ENCODE data around the gene BICDL1. TPM values are rescaled to one million over a fixed set of nuclear protein-coding genes. Genes with fewer than 3 reads are reported as not detected.
"Not testable (repeated sequence)": the region's sequence is repeated elsewhere in the genome, so short reads cannot be mapped to it uniquely, and the experiment has no call there.

The BICDL1 gene
- total RNA-seq, 2 experiments from 2014 or later: 128 to 133 TPM

- peak overlapping the region; percentile 63 for H3K27ac Mint-ChIP-seq
- no peaks in the 10 kb centered on the region for H3K9me3 Mint-ChIP-seq
- CTCF ChIA-PET: interaction anchor here (0.6 kb wide), 1 partner anchor 41 kb away, joined by 3 read pairs; no protein-coding TSS in a partner anchor
- H3K4me1 Mint-ChIP-seq (ENCODE audit: low read depth): peaks cover 16% of the 10 kb centered on the region
- peaks cover 24% of the 10 kb centered on the region for H3K36me3 Mint-ChIP-seq (ENCODE audit: low read depth)
- H3K4me3 Mint-ChIP-seq: no peak overlapping the region
- no peak for DNase-seq
- no peaks in the 10 kb centered on the region for H3K27me3 Mint-ChIP-seq (ENCODE audit: low read depth)
- intact Hi-C loops (cut with micrococcal nuclease): no loop called here
These were observed 43.2 kb downstream of the BICDL1 start for GRCh38 chr12:120032242-120032641.

GRCh38 chr12:120037851-120038250, 48.8 kb downstream of the BICDL1 start:
- no peaks in the 10 kb centered on the region for H3K27me3 Mint-ChIP-seq (ENCODE audit: low read depth)
- DNase-seq: no peak
- peaks cover 32% of the 10 kb centered on the region for H3K4me1 Mint-ChIP-seq (ENCODE audit: low read depth)
- peaks cover 19% of the 10 kb centered on the region for H3K36me3 Mint-ChIP-seq (ENCODE audit: low read depth)
- CTCF ChIA-PET: no interaction called here
- no peak overlapping the region for H3K4me3 Mint-ChIP-seq
- H3K9me3 Mint-ChIP-seq: no peaks in the 10 kb centered on the region
- no peak overlapping the region for H3K27ac Mint-ChIP-seq
- intact Hi-C loops (cut with micrococcal nuclease): no loop called here

GRCh38 chr12:120039711-120040110, 50.7 kb downstream of the BICDL1 start:
- intact Hi-C loops (cut with micrococcal nuclease): no loop called here
- Mint-ChIP-seq H3K27ac (no peak overlapping the region), H3K27me3 (ENCODE audit: low read depth) (no peaks in the 10 kb centered on the region), H3K4me3 (no peak overlapping the region), H3K9me3 (no peaks in the 10 kb centered on the region), H3K4me1 (ENCODE audit: low read depth) (peaks cover 32% of the 10 kb centered on the region), H3K36me3 (ENCODE audit: low read depth) (peaks cover 27% of the 10 kb centered on the region)
- DNase-seq: no peak
- CTCF ChIA-PET: interaction anchor here (0.7 kb wide), 1 partner anchor 12 kb away, joined by 4 read pairs; no protein-coding TSS in a partner anchor

GRCh38 chr12:120041386-120042231, 52.6 kb downstream of the BICDL1 start:
- H3K9me3 Mint-ChIP-seq: no peaks in the 10 kb centered on the region
- H3K36me3 Mint-ChIP-seq (ENCODE audit: low read depth): peaks cover 30% of the 10 kb centered on the region
- peaks cover 36% of the 10 kb centered on the region for H3K4me1 Mint-ChIP-seq (ENCODE audit: low read depth)
- no peaks in the 10 kb centered on the region for H3K27me3 Mint-ChIP-seq (ENCODE audit: low read depth)
- peak overlapping the region; percentile 7 for H3K4me3 Mint-ChIP-seq
- peak; percentile 53 for DNase-seq
- intact Hi-C loops (cut with micrococcal nuclease): loop anchor here (1.0 kb wide), 1 partner anchor 26 kb away; no protein-coding TSS in a partner anchor
- peak overlapping the region; percentile 55 for H3K27ac Mint-ChIP-seq
- CTCF ChIA-PET: no interaction called here

GRCh38 chr12:120045367-120045766, 56.3 kb downstream of the BICDL1 start:
- H3K27ac Mint-ChIP-seq; intact Hi-C loops (cut with micrococcal nuclease); CTCF ChIA-PET; H3K27me3 Mint-ChIP-seq (ENCODE audit: low read depth); H3K9me3 Mint-ChIP-seq; DNase-seq; H3K4me3 Mint-ChIP-seq: not testable (repeated sequence)
- Mint-ChIP-seq H3K4me1 (ENCODE audit: low read depth) (peaks cover 40% of the 10 kb centered on the region), H3K36me3 (ENCODE audit: low read depth) (peaks cover 26% of the 10 kb centered on the region)

GRCh38 chr12:120047072-120047471, 58.0 kb downstream of the BICDL1 start:
- intact Hi-C loops (cut with micrococcal nuclease): no loop called here
- no peaks in the 10 kb centered on the region for H3K27me3 Mint-ChIP-seq (ENCODE audit: low read depth)
- no peak overlapping the region for H3K27ac Mint-ChIP-seq
- no peak for DNase-seq
- H3K36me3 Mint-ChIP-seq (ENCODE audit: low read depth): peaks cover 26% of the 10 kb centered on the region
- H3K9me3 Mint-ChIP-seq: no peaks in the 10 kb centered on the region
- H3K4me1 Mint-ChIP-seq (ENCODE audit: low read depth): peaks cover 32% of the 10 kb centered on the region
- no peak overlapping the region for H3K4me3 Mint-ChIP-seq
- CTCF ChIA-PET: interaction anchor here (0.6 to 1.6 kb wide), 5 partner anchors 11 to 201 kb away, joined by 3 to 5 read pairs (median 4); partner anchors contain the start of gene BICDL1

GRCh38 chr12:120048263-120048662, 59.2 kb downstream of the BICDL1 start:
- Mint-ChIP-seq H3K27me3 (ENCODE audit: low read depth) (no peaks in the 10 kb centered on the region), H3K4me1 (ENCODE audit: low read depth) (peaks cover 39% of the 10 kb centered on the region), H3K27ac (peak overlapping the region; percentile 77), H3K4me3 (no peak overlapping the region), H3K36me3 (ENCODE audit: low read depth) (peaks cover 32% of the 10 kb centered on the region), H3K9me3 (no peaks in the 10 kb centered on the region)
- intact Hi-C loops (cut with micrococcal nuclease): no loop called here
- CTCF ChIA-PET: interaction anchor here (0.6 to 1.6 kb wide), 3 partner anchors 15 to 59 kb away, joined by 3 read pairs; partner anchors contain the start of gene BICDL1
- DNase-seq: no peak

- intact Hi-C loops (cut with micrococcal nuclease): no loop called here
- Mint-ChIP-seq H3K27me3 (ENCODE audit: low read depth) (no peaks in the 10 kb centered on the region), H3K4me1 (ENCODE audit: low read depth) (peaks cover 42% of the 10 kb centered on the region), H3K36me3 (ENCODE audit: low read depth) (peaks cover 29% of the 10 kb centered on the region), H3K4me3 (no peak overlapping the region), H3K27ac (no peak overlapping the region), H3K9me3 (no peaks in the 10 kb centered on the region)
- DNase-seq: no peak
- CTCF ChIA-PET: no interaction called here
These were observed 60.4 kb downstream of the BICDL1 start for GRCh38 chr12:120049426-120049825.

GRCh38 chr12:120051535-120051934, 62.5 kb downstream of the BICDL1 start:
- peaks cover 22% of the 10 kb centered on the region for H3K36me3 Mint-ChIP-seq (ENCODE audit: low read depth)
- no peak for DNase-seq
- peaks cover 37% of the 10 kb centered on the region for H3K4me1 Mint-ChIP-seq (ENCODE audit: low read depth)
- CTCF ChIA-PET: interaction anchor here (0.6 to 1.1 kb wide), 3 partner anchors 12 to 59 kb away, joined by 3 to 4 read pairs (median 3); no protein-coding TSS in a partner anchor
- intact Hi-C loops (cut with micrococcal nuclease): no loop called here
- no peak overlapping the region for H3K27ac Mint-ChIP-seq
- no peaks in the 10 kb centered on the region for H3K9me3 Mint-ChIP-seq
- H3K4me3 Mint-ChIP-seq: no peak overlapping the region
- no peaks in the 10 kb centered on the region for H3K27me3 Mint-ChIP-seq (ENCODE audit: low read depth)

GRCh38 chr12:120054293-120054692, 65.3 kb downstream of the BICDL1 start:
- peaks cover 18% of the 10 kb centered on the region for H3K4me1 Mint-ChIP-seq (ENCODE audit: low read depth)
- peaks cover 24% of the 10 kb centered on the region for H3K36me3 Mint-ChIP-seq (ENCODE audit: low read depth)
- no peaks in the 10 kb centered on the region for H3K9me3 Mint-ChIP-seq
- H3K27me3 Mint-ChIP-seq (ENCODE audit: low read depth): no peaks in the 10 kb centered on the region
- no peak for DNase-seq
- no peak overlapping the region for H3K27ac Mint-ChIP-seq
- H3K4me3 Mint-ChIP-seq: no peak overlapping the region
- CTCF ChIA-PET: no interaction called here
- intact Hi-C loops (cut with micrococcal nuclease): no loop called here

GRCh38 chr12:120055231-120056000, 66.4 kb downstream of the BICDL1 start:
- H3K36me3 Mint-ChIP-seq (ENCODE audit: low read depth): peaks cover 24% of the 10 kb centered on the region
- DNase-seq: no peak
- intact Hi-C loops (cut with micrococcal nuclease): no loop called here
- no peaks in the 10 kb centered on the region for H3K27me3 Mint-ChIP-seq (ENCODE audit: low read depth)
- no peaks in the 10 kb centered on the region for H3K9me3 Mint-ChIP-seq
- H3K4me1 Mint-ChIP-seq (ENCODE audit: low read depth): peaks cover 24% of the 10 kb centered on the region
- CTCF ChIA-PET: interaction anchor here (0.6 kb wide), 1 partner anchor 137 kb away, joined by 3 read pairs; no protein-coding TSS in a partner anchor
- H3K4me3 Mint-ChIP-seq: no peak overlapping the region
- no peak overlapping the region for H3K27ac Mint-ChIP-seq

GRCh38 chr12:120056739-120057138, 67.7 kb downstream of the BICDL1 start:
- CTCF ChIA-PET: interaction anchor here (1.9 kb wide), 1 partner anchor 22 kb away, joined by 8 read pairs; no protein-coding TSS in a partner anchor
- Mint-ChIP-seq H3K4me3 (no peak overlapping the region), H3K27ac (no peak overlapping the region), H3K4me1 (ENCODE audit: low read depth) (peaks cover 24% of the 10 kb centered on the region), H3K9me3 (no peaks in the 10 kb centered on the region), H3K36me3 (ENCODE audit: low read depth) (peaks cover 26% of the 10 kb centered on the region), H3K27me3 (ENCODE audit: low read depth) (no peaks in the 10 kb centered on the region)
- intact Hi-C loops (cut with micrococcal nuclease): no loop called here
- DNase-seq: no peak

Measured in activated naive CD4-positive, alpha-beta T cell treated with anti-CD3 and anti-CD28 coated beads for 36 hours (primary cell).